SK-N-MC (cell line): ENCODE data around the gene SCAF1.

Source experiments
- DNase-seq: peaks from one replicate; pipeline ENCODE4 v3.0.0-alpha.2; 2011; ENCODE audit warnings: low read depth, low spot score
- H3K27ac ChIP-seq: fragments of 200-600 bp; sonication (generic); 2 replicates; pipeline ENCODE4 v1.5.1; 2016; ENCODE audit warnings: mixed run types
- H3K36me3 ChIP-seq: fragments of 200-600 bp; sonication (generic); 2 replicates; pipeline ENCODE4 v1.6.1; 2017; ENCODE audit warnings: antibody characterized with exemption, low read length, mixed read lengths; ENCODE audit not compliant: insufficient read depth
- H3K4me3 ChIP-seq: fragments of 200-600 bp; sonication (generic); 2 replicates; pipeline ENCODE4 v1.5.1; 2016
- H3K9ac ChIP-seq: fragments of 200-600 bp; sonication (generic); 2 replicates; pipeline ENCODE4 v1.8.0; 2017; ENCODE audit warnings: mixed run types, mixed read lengths; ENCODE audit not compliant: insufficient read length
- H3K9me3 ChIP-seq: fragments of 200-600 bp; sonication (generic); 2 replicates; pipeline ENCODE4 v1.6.1; 2017; ENCODE audit warnings: low read depth, mild to moderate bottlenecking, antibody characterized with exemption, low read length, moderate library complexity, mixed read lengths
- EZH2 ChIP-seq: fragments of 200-600 bp; sonication (generic); IDR thresholded peaks from one replicate; pipeline ENCODE4 v1.6.1; 2017; ENCODE audit warnings: antibody characterized with exemption
- FOXP2 ChIP-seq: optimal IDR thresholded peaks from 2 replicates; pipeline ENCODE3; 2011; ENCODE audit warnings: mild to moderate bottlenecking, moderate library complexity; ENCODE audit not compliant: insufficient read depth; ENCODE audit errors: extremely low read length, control extremely low read depth
- POLR2AphosphoS5 ChIP-seq: IDR thresholded peaks from 2 replicates; pipeline ENCODE4 v1.6.1; 2012; ENCODE audit warnings: mild to moderate bottlenecking, low read depth, low read length, borderline replicate concordance

SCAF1 gene

DNA sequence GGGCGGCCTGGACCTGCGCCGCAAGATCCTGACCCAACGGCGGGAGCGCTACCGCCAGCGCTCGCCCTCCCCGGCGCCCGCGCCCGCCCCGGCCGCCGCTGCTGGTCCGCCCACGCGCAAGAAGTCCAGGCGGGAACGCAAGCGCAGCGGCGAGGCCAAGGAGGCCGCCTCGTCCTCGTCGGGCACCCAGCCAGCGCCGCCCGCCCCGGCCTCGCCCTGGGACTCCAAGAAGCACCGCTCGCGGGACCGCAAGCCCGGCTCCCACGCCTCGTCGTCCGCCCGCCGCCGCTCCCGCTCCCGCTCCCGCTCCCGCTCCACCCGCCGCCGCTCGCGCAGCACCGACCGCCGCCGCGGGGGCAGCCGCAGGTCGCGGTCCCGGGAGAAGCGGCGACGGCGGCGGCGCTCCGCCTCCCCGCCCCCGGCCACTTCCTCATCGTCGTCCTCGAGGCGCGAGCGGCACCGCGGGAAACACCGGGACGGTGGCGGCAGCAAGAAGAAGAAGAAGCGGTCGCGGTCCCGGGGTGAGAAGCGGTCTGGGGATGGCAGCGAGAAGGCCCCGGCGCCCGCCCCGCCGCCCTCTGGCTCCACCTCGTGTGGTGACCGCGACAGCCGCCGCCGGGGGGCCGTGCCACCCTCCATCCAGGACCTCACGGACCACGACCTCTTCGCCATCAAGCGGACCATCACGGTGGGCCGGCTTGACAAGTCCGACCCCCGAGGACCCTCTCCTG, 10.0 kb downstream of the SCAF1 start:
- H3K9me3 ChIP-seq = no peaks in the 10 kb centered on the region
- H3K36me3 ChIP-seq = peaks cover 60% of the 10 kb centered on the region; the same call in 1 of the 2 replicates

DNA sequence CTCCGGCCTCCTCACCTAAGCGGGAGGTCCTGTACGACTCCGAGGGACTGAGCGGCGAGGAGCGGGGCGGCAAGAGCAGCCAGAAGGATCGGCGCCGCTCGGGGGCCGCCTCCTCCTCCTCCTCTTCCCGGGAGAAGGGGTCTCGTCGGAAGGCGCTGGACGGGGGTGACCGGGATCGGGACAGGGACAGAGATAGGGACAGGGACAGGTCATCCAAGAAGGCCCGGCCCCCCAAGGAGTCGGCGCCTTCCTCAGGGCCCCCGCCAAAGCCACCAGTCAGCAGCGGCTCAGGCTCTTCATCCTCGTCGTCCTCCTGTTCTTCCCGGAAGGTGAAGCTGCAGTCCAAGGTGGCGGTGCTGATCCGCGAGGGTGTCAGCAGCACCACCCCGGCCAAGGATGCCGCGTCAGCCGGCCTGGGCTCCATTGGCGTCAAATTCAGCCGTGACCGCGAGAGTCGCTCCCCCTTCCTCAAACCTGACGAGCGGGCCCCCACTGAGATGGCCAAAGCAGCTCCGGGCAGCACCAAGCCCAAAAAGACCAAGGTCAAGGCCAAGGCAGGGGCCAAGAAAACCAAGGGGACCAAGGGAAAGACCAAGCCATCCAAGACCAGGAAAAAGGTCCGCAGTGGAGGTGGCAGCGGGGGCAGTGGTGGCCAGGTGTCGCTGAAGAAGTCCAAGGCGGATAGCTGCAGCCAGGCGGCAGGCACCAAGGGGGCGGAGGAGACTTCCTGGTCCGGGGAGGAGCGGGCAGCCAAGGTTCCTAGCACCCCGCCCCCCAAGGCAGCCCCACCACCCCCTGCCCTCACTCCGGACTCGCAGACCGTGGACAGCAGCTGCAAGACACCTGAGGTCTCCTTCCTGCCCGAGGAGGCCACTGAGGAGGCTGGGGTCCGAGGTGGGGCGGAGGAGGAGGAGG, 10.8 kb downstream of the SCAF1 start:
- H3K9ac ChIP-seq = no peak overlapping the region
- no peaks in the 10 kb centered on the region for H3K9me3 ChIP-seq
- DNase-seq = no peak
- H3K4me3 ChIP-seq = no peak overlapping the region
- TF ChIP-seq POLR2AphosphoS5 (no peak), EZH2 (no peak), FOXP2 (no peak)
- H3K27ac ChIP-seq = no peak overlapping the region
- peaks cover 59% of the 10 kb centered on the region; the same call in 1 of the 2 replicates for H3K36me3 ChIP-seq

More for the DNA sequence above, 10.0 kb downstream of the SCAF1 start:
- TF ChIP-seq POLR2AphosphoS5 (no peak), EZH2 (no peak), FOXP2 (no peak)
- DNase-seq = no peak
- no peak overlapping the region for H3K9ac ChIP-seq
- H3K27ac ChIP-seq = no peak overlapping the region
- no peak overlapping the region for H3K4me3 ChIP-seq

DNA sequence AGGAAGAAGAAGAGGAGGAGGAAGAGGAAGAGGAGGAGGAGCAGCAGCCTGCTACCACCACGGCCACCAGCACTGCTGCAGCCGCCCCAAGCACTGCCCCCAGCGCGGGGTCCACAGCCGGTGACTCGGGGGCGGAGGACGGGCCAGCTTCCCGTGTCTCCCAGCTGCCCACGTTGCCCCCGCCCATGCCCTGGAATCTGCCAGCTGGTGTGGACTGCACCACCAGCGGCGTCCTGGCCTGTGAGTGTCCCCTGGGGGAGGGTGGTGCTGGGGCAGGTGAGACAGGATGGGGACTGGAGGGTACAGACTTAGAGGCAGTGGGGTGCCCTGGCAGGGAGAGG, 11.4 kb downstream of the SCAF1 start:
- Histone ChIP-seq H3K9ac (no peak overlapping the region), H3K36me3 (peaks cover 65% of the 10 kb centered on the region), H3K9me3 (no peaks in the 10 kb centered on the region), H3K27ac (no peak overlapping the region), H3K4me3 (no peak overlapping the region)
- DNase-seq = no peak
- TF ChIP-seq POLR2AphosphoS5 (no peak), EZH2 (no peak), FOXP2 (no peak)

DNA sequence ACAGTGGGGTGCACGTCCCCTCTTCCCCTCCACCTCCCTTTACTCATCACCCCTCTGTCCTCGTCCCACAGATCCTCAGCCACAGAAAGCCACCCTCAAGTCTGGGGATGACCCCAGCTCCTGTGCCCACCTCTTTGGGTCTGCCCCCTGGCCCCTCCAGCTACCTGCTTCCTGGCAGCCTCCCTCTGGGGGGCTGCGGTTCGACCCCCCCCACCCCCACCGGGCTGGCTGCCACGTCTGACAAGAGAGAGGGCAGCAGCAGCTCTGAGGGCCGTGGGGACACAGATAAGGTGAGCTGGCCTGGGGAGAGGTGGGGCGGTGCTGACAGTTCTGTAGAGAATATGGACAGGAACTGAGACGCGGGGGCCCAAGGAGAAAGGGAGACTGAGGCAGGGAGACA, 12.6 kb downstream of the SCAF1 start:
- TF ChIP-seq EZH2 (no peak), FOXP2 (no peak), POLR2AphosphoS5 (no peak)
- peaks cover 73% of the 10 kb centered on the region for H3K36me3 ChIP-seq

DNA sequence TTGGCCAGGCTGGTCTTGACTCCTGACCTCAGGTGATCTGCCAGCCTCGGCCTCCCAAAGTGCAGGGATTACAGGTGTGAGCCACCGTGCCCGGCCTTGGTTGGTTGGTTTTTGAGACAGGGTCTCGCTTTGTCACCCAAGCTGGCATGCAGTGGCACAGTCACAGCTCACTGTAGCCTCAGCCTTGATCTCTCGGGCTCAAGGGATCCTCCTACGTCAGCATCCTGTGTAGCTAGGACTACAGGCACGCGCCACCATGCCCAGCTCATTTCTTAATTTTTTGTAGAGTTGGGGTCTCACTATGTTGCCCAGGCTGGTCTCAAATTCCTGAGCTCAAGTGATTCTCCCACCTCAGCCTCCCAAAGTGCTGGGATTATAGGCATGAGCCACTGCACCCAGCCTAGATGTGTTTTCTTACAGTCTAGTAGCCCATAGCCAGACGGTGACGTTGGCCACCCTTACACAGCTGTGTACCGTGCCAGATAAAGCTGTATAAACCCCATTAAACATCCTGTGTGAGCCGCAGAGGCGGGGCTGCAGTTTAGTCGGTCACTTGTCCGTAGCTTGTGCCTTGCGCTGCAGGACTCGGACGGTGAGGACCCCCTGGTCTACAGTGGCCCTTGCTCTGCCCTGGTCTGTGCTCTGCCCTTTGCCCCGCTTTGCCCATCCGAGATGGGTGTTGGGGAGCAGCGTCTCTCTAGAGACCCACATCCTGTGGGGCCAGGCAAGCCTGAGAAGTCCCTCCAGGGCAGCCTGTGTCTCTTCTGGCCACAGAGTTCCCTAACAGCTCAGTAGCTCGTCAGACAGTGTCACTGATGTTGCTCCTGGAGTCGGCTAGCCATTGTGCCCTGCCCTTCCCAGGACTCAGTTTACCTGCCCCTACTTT, 13.8 kb downstream of the SCAF1 start:
- Histone ChIP-seq H3K9me3 (no peaks in the 10 kb centered on the region), H3K9ac (no peak overlapping the region), H3K27ac (no peak overlapping the region), H3K4me3 (no peak overlapping the region), H3K36me3 (peaks cover 75% of the 10 kb centered on the region)
- TF ChIP-seq POLR2AphosphoS5 (no peak), FOXP2 (no peak), EZH2 (no peak)
- no peak for DNase-seq

More for the DNA sequence above, 12.6 kb downstream of the SCAF1 start:
- H3K4me3 ChIP-seq = no peak overlapping the region
- no peak overlapping the region for H3K27ac ChIP-seq
- H3K9ac ChIP-seq = no peak overlapping the region
- DNase-seq = no peak
- no peaks in the 10 kb centered on the region for H3K9me3 ChIP-seq

DNA sequence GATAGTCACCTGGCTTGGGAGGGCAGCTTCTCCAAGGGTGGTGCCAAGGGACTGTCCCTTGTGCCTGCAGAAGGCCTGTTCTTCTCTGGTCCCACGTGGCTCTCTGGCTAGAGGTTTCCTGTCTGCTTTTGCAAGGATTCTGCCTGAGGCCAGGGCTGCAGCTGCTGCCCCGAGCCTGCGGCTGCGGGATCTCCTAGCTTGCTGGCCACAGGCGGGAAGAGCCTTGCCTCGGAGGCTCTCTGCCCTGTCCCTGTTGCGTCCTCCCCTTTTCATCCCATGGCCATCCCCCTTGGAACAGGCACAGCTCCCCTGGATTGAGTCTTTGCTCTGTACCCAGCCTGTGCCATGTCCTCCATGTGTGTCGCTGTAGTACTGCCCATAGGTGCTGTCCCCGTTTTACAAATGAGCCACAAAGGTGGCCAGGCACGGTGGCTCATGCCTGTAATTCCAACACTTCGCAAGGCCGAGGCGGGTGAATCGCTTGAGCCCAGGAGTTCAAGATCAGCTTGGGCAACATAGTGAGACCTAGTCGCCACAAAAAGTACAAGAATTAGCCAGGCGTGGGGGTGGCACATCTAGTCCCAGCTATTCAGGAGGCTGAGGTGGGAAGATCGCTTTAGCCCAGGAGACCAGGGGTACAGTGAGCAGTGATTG, 14.6 kb downstream of the SCAF1 start:
- H3K4me3 ChIP-seq = no peak overlapping the region
- H3K9ac ChIP-seq = no peak overlapping the region
- TF ChIP-seq FOXP2 = no peak
- TF ChIP-seq POLR2AphosphoS5 = no peak
- TF ChIP-seq EZH2 = no peak
- H3K9me3 ChIP-seq = no peaks in the 10 kb centered on the region
- no peak for DNase-seq
- H3K36me3 ChIP-seq = peaks cover 76% of the 10 kb centered on the region
- no peak overlapping the region for H3K27ac ChIP-seq

DNA sequence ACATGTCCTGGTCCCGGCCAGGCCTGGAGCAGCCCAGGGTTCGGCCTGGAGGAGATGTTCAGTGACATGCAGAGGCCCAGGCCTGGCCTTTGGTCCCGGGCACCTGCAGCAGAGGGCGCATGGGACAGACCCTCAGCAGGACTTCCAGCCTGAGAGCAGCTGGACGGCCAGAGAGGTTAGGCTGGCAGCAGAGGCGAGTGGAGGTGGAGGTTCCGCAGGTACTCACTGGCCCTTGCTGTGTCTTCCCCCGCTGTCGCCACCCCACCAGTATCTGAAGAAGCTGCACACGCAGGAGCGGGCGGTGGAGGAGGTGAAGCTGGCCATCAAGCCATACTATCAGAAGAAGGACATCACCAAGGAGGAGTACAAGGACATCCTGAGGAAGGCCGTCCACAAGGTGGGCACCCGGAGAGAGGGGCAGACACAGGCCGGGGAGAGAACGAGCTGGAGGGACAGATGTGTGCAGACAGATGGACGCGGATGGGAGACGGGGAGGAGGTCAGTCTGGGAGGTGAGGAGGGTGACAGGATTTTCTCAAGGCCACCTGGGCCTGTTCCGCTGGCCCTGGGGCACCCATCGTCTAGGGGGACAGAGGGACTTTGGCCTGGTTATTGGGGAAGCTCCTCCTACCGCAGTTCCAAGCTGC, 15.6 kb downstream of the SCAF1 start:
- Histone ChIP-seq H3K4me3 (no peak overlapping the region), H3K36me3 (peaks cover 79% of the 10 kb centered on the region), H3K9ac (no peak overlapping the region), H3K9me3 (no peaks in the 10 kb centered on the region), H3K27ac (no peak overlapping the region)
- no peak for TF ChIP-seq EZH2
- no peak for TF ChIP-seq POLR2AphosphoS5
- TF ChIP-seq FOXP2 = no peak
- DNase-seq = no peak

DNA sequence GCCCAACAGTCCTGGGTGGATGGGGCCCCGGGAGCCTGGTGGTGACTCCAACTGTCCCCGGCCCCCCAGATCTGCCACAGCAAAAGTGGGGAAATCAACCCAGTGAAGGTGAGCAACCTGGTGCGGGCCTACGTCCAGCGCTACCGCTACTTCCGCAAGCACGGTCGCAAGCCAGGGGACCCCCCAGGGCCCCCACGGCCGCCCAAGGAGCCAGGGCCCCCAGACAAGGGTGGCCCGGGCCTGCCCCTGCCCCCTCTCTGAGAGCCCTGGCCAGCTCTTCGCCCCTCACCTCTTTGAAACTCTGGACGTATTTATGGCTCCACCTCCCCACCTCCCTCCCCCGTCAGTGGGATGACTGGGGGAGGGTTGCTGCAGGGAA, 16.1 kb downstream of the SCAF1 start:
- H3K27ac ChIP-seq = no peak overlapping the region
- H3K9ac ChIP-seq = no peak overlapping the region
- no peaks in the 10 kb centered on the region for H3K9me3 ChIP-seq
- H3K36me3 ChIP-seq = peaks cover 76% of the 10 kb centered on the region
- TF ChIP-seq EZH2 = no peak
- no peak for TF ChIP-seq POLR2AphosphoS5
- TF ChIP-seq FOXP2 = no peak
- H3K4me3 ChIP-seq = no peak overlapping the region
- no peak for DNase-seq
